ENCODE measurements around the gene DBP. TPM values are rescaled to one million over a fixed set of nuclear protein-coding genes. Genes with fewer than 3 reads are reported as not detected.

DBP gene
- polyA plus RNA-seq, 2 of the 4 experiments (the other 2 are of a cell fraction), result 2.5 to 3.8 TPM

DNA sequence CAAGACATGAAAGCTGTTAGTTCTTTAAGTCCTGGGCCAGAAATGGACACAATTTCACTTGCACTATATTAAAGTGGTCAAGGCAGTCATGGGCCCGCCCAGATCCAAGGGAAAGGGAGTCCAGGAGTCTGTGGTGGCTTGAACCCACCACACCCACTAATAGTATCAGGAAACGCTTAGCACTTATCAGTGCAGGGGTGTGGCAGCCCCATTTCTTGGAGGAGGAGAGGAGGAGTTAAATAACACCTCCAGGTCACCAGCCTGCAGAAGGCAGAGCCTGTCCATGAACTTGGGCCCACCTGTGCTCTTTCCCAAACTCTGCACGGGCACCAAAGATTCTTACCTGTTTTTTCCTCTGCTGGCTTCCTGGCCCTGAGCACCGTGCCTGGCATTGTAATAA, 41.0 kb upstream of the DBP start:
- CTCF ChIA-PET, result interaction anchor here (1.2 to 6.1 kb wide), 7 partner anchors 12 to 107 kb away, joined by 3 to 151 read pairs (median 8); partner anchors contain the start of gene FUT2
- Histone ChIP-seq H3K27ac (no peak overlapping the region), H3K4me3 (no peak overlapping the region), H3K9me3 (no peaks in the 10 kb centered on the region), H3K4me1 (peaks cover 5% of the 10 kb centered on the region; the same call in 1 of the 3 replicates), H3K4me2 (no peak overlapping the region)
- POLR2A ChIA-PET, result no interaction called here
- TF ChIP-seq ZFP36 (IDR thresholded peaks at IDR 0.05; ENCODE audit: borderline replicate concordance, partially characterized antibody) (no peak), HOXB5 (CRISPR knock-in tag; IDR thresholded peaks at IDR 0.05) (no peak), SMC3 (IDR thresholded peaks at IDR 0.05) (no peak), JUN (IDR thresholded peaks at IDR 0.05) (no peak), EP300 (IDR thresholded peaks at IDR 0.05) (no peak), CTCF (IDR thresholded peaks at IDR 0.05) (no peak), TP53 (CRISPR knock-in tag; IDR thresholded peaks at IDR 0.05) (no peak), BHLHE40 (IDR thresholded peaks at IDR 0.05; ENCODE audit: low read depth, low read length) (no peak), NFE2L2 (conservative IDR thresholded peaks at IDR 0.05; ENCODE audit: low read length) (no peak), RFX5 (IDR thresholded peaks at IDR 0.05) (no peak), MYC (IDR thresholded peaks at IDR 0.05; ENCODE audit: borderline replicate concordance, low read length) (no peak), E2F6 (IDR thresholded peaks at IDR 0.05; ENCODE audit: borderline replicate concordance, low read depth) (no peak), MAZ (IDR thresholded peaks at IDR 0.05; ENCODE audit: borderline replicate concordance, low read depth, low read length) (no peak), GATA3 (IDR thresholded peaks at IDR 0.05; ENCODE audit: borderline replicate concordance) (no peak), HOXB13 (CRISPR knock-in tag; IDR thresholded peaks at IDR 0.05; ENCODE audit: low read depth) (no peak), SREBF2 (IDR thresholded peaks at IDR 0.05) (no peak)
- TF ChIP-seq, protein P1, sequence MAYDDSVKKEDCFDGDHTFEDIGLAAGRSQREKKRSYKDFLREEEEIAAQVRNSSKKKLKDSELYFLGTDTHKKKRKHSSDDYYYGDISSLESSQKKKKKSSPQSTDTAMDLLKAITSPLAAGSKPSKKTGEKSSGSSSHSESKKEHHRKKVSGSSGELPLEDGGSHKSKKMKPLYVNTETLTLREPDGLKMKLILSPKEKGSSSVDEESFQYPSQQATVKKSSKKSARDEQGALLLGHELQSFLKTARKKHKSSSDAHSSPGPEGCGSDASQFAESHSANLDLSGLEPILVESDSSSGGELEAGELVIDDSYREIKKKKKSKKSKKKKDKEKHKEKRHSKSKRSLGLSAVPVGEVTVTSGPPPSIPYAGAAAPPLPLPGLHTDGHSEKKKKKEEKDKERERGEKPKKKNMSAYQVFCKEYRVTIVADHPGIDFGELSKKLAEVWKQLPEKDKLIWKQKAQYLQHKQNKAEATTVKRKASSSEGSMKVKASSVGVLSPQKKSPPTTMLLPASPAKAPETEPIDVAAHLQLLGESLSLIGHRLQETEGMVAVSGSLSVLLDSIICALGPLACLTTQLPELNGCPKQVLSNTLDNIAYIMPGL (CRISPR knock-in tag; IDR thresholded peaks at IDR 0.05; ENCODE audit: borderline replicate concordance), result no peak
- TF ChIP-seq, protein P2, sequence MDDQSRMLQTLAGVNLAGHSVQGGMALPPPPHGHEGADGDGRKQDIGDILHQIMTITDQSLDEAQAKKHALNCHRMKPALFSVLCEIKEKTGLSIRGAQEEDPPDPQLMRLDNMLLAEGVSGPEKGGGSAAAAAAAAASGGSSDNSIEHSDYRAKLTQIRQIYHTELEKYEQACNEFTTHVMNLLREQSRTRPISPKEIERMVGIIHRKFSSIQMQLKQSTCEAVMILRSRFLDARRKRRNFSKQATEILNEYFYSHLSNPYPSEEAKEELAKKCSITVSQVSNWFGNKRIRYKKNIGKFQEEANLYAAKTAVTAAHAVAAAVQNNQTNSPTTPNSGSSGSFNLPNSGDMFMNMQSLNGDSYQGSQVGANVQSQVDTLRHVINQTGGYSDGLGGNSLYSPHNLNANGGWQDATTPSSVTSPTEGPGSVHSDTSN (IDR thresholded peaks at IDR 0.05), result no peak
- TF ChIP-seq, protein P3, sequence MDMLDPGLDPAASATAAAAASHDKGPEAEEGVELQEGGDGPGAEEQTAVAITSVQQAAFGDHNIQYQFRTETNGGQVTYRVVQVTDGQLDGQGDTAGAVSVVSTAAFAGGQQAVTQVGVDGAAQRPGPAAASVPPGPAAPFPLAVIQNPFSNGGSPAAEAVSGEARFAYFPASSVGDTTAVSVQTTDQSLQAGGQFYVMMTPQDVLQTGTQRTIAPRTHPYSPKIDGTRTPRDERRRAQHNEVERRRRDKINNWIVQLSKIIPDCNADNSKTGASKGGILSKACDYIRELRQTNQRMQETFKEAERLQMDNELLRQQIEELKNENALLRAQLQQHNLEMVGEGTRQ (IDR thresholded peaks at IDR 0.05), result no peak
- FAIRE-seq (no peak), ATAC-seq (no peak), DNase-seq (ENCODE audit: low read depth in 1 of 2, low spot score in 1 of 2) (no peak)
- 68% methylated on average over 4 of the region's 4 CpGs for WGBS (ENCODE audit: missing lambda C conversion rate)

DNA sequence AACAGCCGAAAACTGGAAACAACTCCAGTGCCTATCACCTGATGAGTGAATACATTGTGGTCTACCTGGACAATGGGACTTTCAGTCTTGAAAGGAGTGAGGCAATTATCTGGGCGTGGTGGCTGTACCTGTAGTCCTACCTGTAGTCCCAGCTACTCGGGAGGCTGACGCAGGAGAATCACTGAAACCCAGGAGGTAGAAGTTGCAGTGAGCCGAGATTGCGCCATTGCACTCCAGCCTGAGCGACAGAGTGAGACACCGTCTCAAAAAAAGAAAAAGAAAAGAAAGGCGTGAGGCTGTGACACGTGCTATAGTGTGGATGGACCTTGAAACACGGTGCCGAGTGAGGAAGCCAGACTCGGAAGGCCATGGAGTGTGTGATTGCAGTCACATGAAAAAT, 39.7 kb upstream of the DBP start:
- CTCF ChIA-PET, result interaction anchor here (0.9 to 6.1 kb wide), 15 partner anchors 12 to 294 kb away, joined by 3 to 151 read pairs (median 4); partner anchors contain the start of gene FUT2
- FAIRE-seq, result no peak
- H3K4me3 ChIP-seq, result no peak overlapping the region
- H3K27ac ChIP-seq, result no peak overlapping the region
- DNase-seq (ENCODE audit: low read depth in 1 of 2, low spot score in 1 of 2), result no peak
- peaks cover 5% of the 10 kb centered on the region; the same call in 1 of the 3 replicates for H3K4me1 ChIP-seq
- POLR2A ChIA-PET, result interaction anchor here (0.6 kb wide), 1 partner anchor 21 kb away, joined by 3 read pairs; no protein-coding TSS in a partner anchor
- no peak for ATAC-seq
- H3K4me2 ChIP-seq, result no peak overlapping the region
- WGBS (ENCODE audit: missing lambda C conversion rate), result 84% methylated on average over 13 of the region's 13 CpGs
- H3K9me3 ChIP-seq, result no peaks in the 10 kb centered on the region
- no peak for TF ChIP-seq SMC3 (IDR thresholded peaks at IDR 0.05)
- TF ChIP-seq CBX2 (IDR thresholded peaks at IDR 0.05; ENCODE audit: borderline replicate concordance, low read depth), result no peak
- TF ChIP-seq RFX5 (IDR thresholded peaks at IDR 0.05), result no peak
- TF ChIP-seq TFCP2L1 (CRISPR knock-in tag; IDR thresholded peaks at IDR 0.05), result no peak
- TF ChIP-seq MAZ (IDR thresholded peaks at IDR 0.05; ENCODE audit: borderline replicate concordance, low read depth, low read length), result no peak
- no peak for TF ChIP-seq REST (IDR thresholded peaks at IDR 0.05)
- TF ChIP-seq JUN (IDR thresholded peaks at IDR 0.05), result no peak
- no peak for TF ChIP-seq MAFK (IDR thresholded peaks at IDR 0.05; ENCODE audit: partially characterized antibody)
- TF ChIP-seq, protein P4, sequence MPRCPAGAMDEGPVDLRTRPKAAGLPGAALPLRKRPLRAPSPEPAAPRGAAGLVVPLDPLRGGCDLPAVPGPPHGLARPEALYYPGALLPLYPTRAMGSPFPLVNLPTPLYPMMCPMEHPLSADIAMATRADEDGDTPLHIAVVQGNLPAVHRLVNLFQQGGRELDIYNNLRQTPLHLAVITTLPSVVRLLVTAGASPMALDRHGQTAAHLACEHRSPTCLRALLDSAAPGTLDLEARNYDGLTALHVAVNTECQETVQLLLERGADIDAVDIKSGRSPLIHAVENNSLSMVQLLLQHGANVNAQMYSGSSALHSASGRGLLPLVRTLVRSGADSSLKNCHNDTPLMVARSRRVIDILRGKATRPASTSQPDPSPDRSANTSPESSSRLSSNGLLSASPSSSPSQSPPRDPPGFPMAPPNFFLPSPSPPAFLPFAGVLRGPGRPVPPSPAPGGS (IDR thresholded peaks at IDR 0.05), result no peak
- TF ChIP-seq POLR2A (IDR thresholded peaks at IDR 0.05; ENCODE audit: low read length), result no peak
- no peak for TF ChIP-seq FOSB (CRISPR knock-in tag; IDR thresholded peaks at IDR 0.05)

Measured in A549 (cell line).